K562 (cell line): ENCODE data around the gene SRSF5. TPM values are rescaled to one million over a fixed set of nuclear protein-coding genes. Genes with fewer than 3 reads are reported as not detected.

Experiments
- ATAC-seq: fragments of 200-7000 bp; cut with Tn5 transposase; 3 replicates; pipeline ENCODE4 v1.9.1; 2020; ENCODE audit warnings: moderate library complexity
- BruUV-seq: library from RNA; stranded (reverse); fragments of 400-500 nt; replicated peaks from 2 replicates; lab custom pipeline; 2021; lab: Mats Ljungman, UMichigan
- CTCF ChIA-PET: fragments of 300-600 bp; formaldehyde crosslinking; extraction: SDS; loops from one replicate; lab custom pipeline; 2021; ENCODE audit warnings: low intra/inter-chr PET ratio; lab: Yijun Ruan, JAX
- POLR2A ChIA-PET: fragments of 300-600, 350-650 bp; sonication (Branson Sonifier 250); formaldehyde crosslinking; extraction: SDS; loops from one replicate; lab custom pipeline; 2021; ENCODE audit warnings: antibody characterized with exemption, inconsistent platforms; lab: Yijun Ruan, JAX
- DNase-seq, 4 experiments: peaks; one replicate each; pipeline versions ENCODE4 v3.0.0 to v3.0.0-alpha.2; 2011 to 2018; ENCODE audit warnings: low spot score in 3 of 4, mixed read lengths in 3 of 4; ENCODE audit errors: extremely low read depth in 1 of 4
- FAIRE-seq: peaks from 2 replicates; lab custom pipeline; 2011; peaks lifted over from hg19 to GRCh38; lab: Jason Lieb, UNC
- H2AFZ ChIP-seq: 2 replicates; pipeline ENCODE4 v1.6.0; 2011; ENCODE audit warnings: low read depth, low read length, control low read depth, inconsistent platforms
- H3K27ac ChIP-seq: fragments of 200-600 bp; 3 replicates; pipeline ENCODE4 v1.8.0; 2011; ENCODE audit warnings: low read depth, mild to moderate bottlenecking, control low read depth, inconsistent platforms, low read length, moderate library complexity, mixed read lengths; ENCODE audit errors: extremely low read depth
- H3K27me3 ChIP-seq, 2 experiments: fragments of 300-600 bp in 1 of 2; 2 replicates in 1 of 2; 3 replicates in 1 of 2; pipeline versions ENCODE4 v1.6.0 to v1.8.0; 2011; ENCODE audit warnings: inconsistent platforms in 2 of 2, low read length in 2 of 2, mild to moderate bottlenecking in 1 of 2, mixed read lengths in 1 of 2, moderate library complexity in 1 of 2; ENCODE audit not compliant: control insufficient read depth in 2 of 2, insufficient read depth in 2 of 2
- H3K36me3 ChIP-seq: fragments of 300-600 bp; 3 replicates; pipeline ENCODE4 v1.8.0; 2011; ENCODE audit warnings: mild to moderate bottlenecking, low read length, inconsistent platforms; ENCODE audit not compliant: control insufficient read depth, insufficient read depth
- H3K4me1 ChIP-seq, 2 experiments: fragments of 200-600 bp in 1 of 2; replicated peaks in 1 of 2; 2 replicates in 1 of 2; 3 replicates in 1 of 2; pipeline versions ENCODE4 v1.5.1 to v1.8.0; 2011; ENCODE audit warnings: inconsistent platforms in 2 of 2, low read length in 2 of 2, mild to moderate bottlenecking in 1 of 2, mixed read lengths in 1 of 2, moderate library complexity in 1 of 2; ENCODE audit not compliant: control insufficient read depth in 2 of 2, insufficient read depth in 2 of 2
- H3K4me2 ChIP-seq: 2 replicates; pipeline ENCODE4 v1.6.1; 2011; ENCODE audit warnings: low read length, control low read depth, inconsistent platforms, mixed read lengths; ENCODE audit not compliant: insufficient read depth
- H3K4me3 ChIP-seq: fragments of 200-600 bp; sonication (generic), shearing (Covaris generic); 2 replicates; pipeline ENCODE4 v1.5.1; 2016; ENCODE audit warnings: control low read depth, inconsistent platforms
- H3K79me2 ChIP-seq: fragments of 200-600 bp; 3 replicates; pipeline ENCODE4 v1.8.0; 2011; ENCODE audit warnings: low read length, inconsistent platforms; ENCODE audit not compliant: control insufficient read depth, insufficient read depth
- H3K9ac ChIP-seq, 2 experiments: 2 replicates each; pipeline versions ENCODE4 v1.6.0 to v1.6.1; 2011; ENCODE audit warnings: low read depth in 2 of 2, low read length in 2 of 2, control low read depth in 1 of 2, inconsistent platforms in 1 of 2, mild to moderate bottlenecking in 1 of 2, mixed read lengths in 1 of 2; ENCODE audit not compliant: insufficient read depth in 1 of 2
- H3K9me1 ChIP-seq: one replicate; pipeline ENCODE4 v1.6.0; 2011; ENCODE audit warnings: inconsistent platforms, mild to moderate bottlenecking, low read length, moderate library complexity; ENCODE audit not compliant: control insufficient read depth, insufficient read depth
- H3K9me3 ChIP-seq: replicated peaks from 2 replicates; pipeline ENCODE4 v1.5.1; 2011; ENCODE audit warnings: low read depth, low read length, inconsistent platforms; ENCODE audit not compliant: control insufficient read depth, insufficient read depth
- H4K20me1 ChIP-seq: replicated peaks from 2 replicates; pipeline ENCODE4 v1.6.1; 2011; ENCODE audit warnings: low read length, inconsistent platforms, mixed read lengths; ENCODE audit not compliant: control insufficient read depth, insufficient read depth
- ARID1B ChIP-seq: fragments of 450-650 bp; IDR thresholded peaks from 2 replicates; pipeline ENCODE4 v1.6.1; 2016; ENCODE audit warnings: antibody characterized with exemption, mild to moderate bottlenecking, inconsistent platforms
- EZH2 ChIP-seq: IDR thresholded peaks from 2 replicates; pipeline ENCODE4 v1.6.1; 2012; ENCODE audit warnings: low read depth, mild to moderate bottlenecking, inconsistent platforms, low read length, borderline replicate concordance
- FOXA1 ChIP-seq: fragments of 450-650 bp; IDR thresholded peaks from 2 replicates; pipeline ENCODE4 v1.6.1; 2016; ENCODE audit warnings: mild to moderate bottlenecking, borderline replicate concordance
- KDM4B ChIP-seq, 2 experiments: fragments of 450-650 bp in 1 of 2; sonication (generic) in 1 of 2; IDR thresholded peaks; 2 replicates each; pipeline ENCODE4 v1.6.1; 2016 to 2017; ENCODE audit warnings: borderline replicate concordance in 2 of 2, antibody characterized with exemption in 1 of 2, low read depth in 1 of 2, mild to moderate bottlenecking in 1 of 2
- L3MBTL2 ChIP-seq: fragments of 450-650 bp; IDR thresholded peaks from 2 replicates; pipeline ENCODE4 v1.6.1; 2016; ENCODE audit warnings: mild to moderate bottlenecking, moderate library complexity
- MED1 ChIP-seq: sonication (generic); formaldehyde crosslinking; IDR thresholded peaks from 2 replicates; pipeline ENCODE4 v1.8.1; 2023; ENCODE audit warnings: missing genetic modification reagents, borderline replicate concordance
- MTA2 ChIP-seq: fragments of 450-650 bp; IDR thresholded peaks from 2 replicates; pipeline ENCODE4 v1.6.1; 2016; ENCODE audit warnings: low read depth
- NCOA2 ChIP-seq, 2 experiments: fragments of 450-650 bp; IDR thresholded peaks; 2 replicates each; pipeline ENCODE4 v1.6.1; 2018; ENCODE audit warnings: mild to moderate bottlenecking in 2 of 2, moderate library complexity in 1 of 2; ENCODE audit not compliant: partially characterized antibody in 2 of 2
- NR3C1 ChIP-seq: sonication (generic); formaldehyde crosslinking; IDR thresholded peaks from 2 replicates; pipeline ENCODE4 v1.8.1; 2022; ENCODE audit warnings: missing genetic modification reagents
- RFX7 ChIP-seq: fragments of 250-450 bp; sonication (Bioruptor Pico); IDR thresholded peaks from 2 replicates; pipeline ENCODE4 v1.5.1; 2021; ENCODE audit warnings: mild to moderate bottlenecking
- SMARCA5 ChIP-seq: fragments of 450-650 bp; IDR thresholded peaks from 2 replicates; pipeline ENCODE4 v1.6.1; 2016
- THRAP3 ChIP-seq: fragments of 450-650 bp; IDR thresholded peaks from 2 replicates; pipeline ENCODE4 v1.6.1; 2016; ENCODE audit warnings: mild to moderate bottlenecking, inconsistent platforms, borderline replicate concordance
- XRCC4 ChIP-seq: IDR thresholded peaks from one replicate; pipeline ENCODE4 v1.6.1; 2011; ENCODE audit not compliant: insufficient read depth, insufficient read length; ENCODE audit errors: extremely low read depth
- ZNF263 ChIP-seq: sonication (generic); formaldehyde crosslinking; IDR thresholded peaks from 2 replicates; pipeline ENCODE4 v1.8.0; 2022; ENCODE audit warnings: mild to moderate bottlenecking, missing genetic modification reagents, borderline replicate concordance
- ZNF589 ChIP-seq: fragments of 200-800 bp; sonication (Bioruptor generic); IDR thresholded peaks from 2 replicates; pipeline ENCODE4 v1.6.1; 2016; ENCODE audit warnings: low read depth, missing genetic modification characterization, missing compliant biosample characterization
- WGBS: fragments of 100-300 bp; shearing (Covaris generic); methylation state at CpG from one replicate; pipeline ENCODE4 v1.1.6; 2016; ENCODE audit warnings: low coverage, mixed read lengths; ENCODE audit not compliant: insufficient coverage; ENCODE audit errors: missing lambda C conversion rate; 5-methylcytosine and 5-hydroxymethylcytosine counted together
- in situ Hi-C: fragments of 300-500 bp; cut with MboI; formaldehyde crosslinking; loops from 4 replicates; pipeline ENCODE4 v1.15.0; 2018; ENCODE audit warnings: inconsistent platforms, mixed read lengths
- intact Hi-C: fragments of 100-400 bp; cut with micrococcal nuclease; formaldehyde crosslinking; loops from 2 replicates; pipeline ENCODE4 v1.14.2; 2022
- polyA plus RNA-seq, 8 experiments: library from polyadenylated mRNA; depleted of rRNA in 4 of 8; stranded (reverse) in 5 of 8; unstranded in 3 of 8; fragments of >200 nt; fragmentation: Nextera tagmentation in 2 of 8; fragmentation: Illumina TruSeq in 1 of 8; extraction: Ambion mirVana in 2 of 8; extraction: Trizol in 1 of 8; gene quantifications; 2 replicates each; pipeline versions ENCODE4 v1.2.1 to v1.2.3, GENCODE V29; 2011 to 2014; ENCODE audit warnings: inconsistent platforms in 1 of 8, missing spikeins in 1 of 8
- total RNA-seq, 7 experiments: library from RNA; depleted of rRNA in 6 of 7; stranded (reverse); fragments of >200 nt in 6 of 7; fragmentation: Illumina TruSeq in 2 of 7; extraction: Trizol in 2 of 7; gene quantifications; 2 replicates each; pipeline versions ENCODE4 v1.2.1 to v1.2.3, GENCODE V29; 2011 to 2021; ENCODE audit warnings: low replicate concordance in 1 of 7
- TF ChIP-seq, protein P1 (sequence below): fragments of 250-450 bp; sonication (Bioruptor Pico); IDR thresholded peaks from 2 replicates; pipeline ENCODE4 v1.5.0; 2021
- TF ChIP-seq, protein P2 (sequence below): sonication (generic); formaldehyde crosslinking; IDR thresholded peaks from 2 replicates; pipeline ENCODE4 v1.5.0; 2020; ENCODE audit warnings: missing genetic modification reagents

The SRSF5 gene
- total and polyA plus RNA-seq, 9 of the 15 experiments (the other 6 are each of a cell fraction or from before 2014, with no cell fraction given), result 108 to 460 (median 212) TPM

DNA sequence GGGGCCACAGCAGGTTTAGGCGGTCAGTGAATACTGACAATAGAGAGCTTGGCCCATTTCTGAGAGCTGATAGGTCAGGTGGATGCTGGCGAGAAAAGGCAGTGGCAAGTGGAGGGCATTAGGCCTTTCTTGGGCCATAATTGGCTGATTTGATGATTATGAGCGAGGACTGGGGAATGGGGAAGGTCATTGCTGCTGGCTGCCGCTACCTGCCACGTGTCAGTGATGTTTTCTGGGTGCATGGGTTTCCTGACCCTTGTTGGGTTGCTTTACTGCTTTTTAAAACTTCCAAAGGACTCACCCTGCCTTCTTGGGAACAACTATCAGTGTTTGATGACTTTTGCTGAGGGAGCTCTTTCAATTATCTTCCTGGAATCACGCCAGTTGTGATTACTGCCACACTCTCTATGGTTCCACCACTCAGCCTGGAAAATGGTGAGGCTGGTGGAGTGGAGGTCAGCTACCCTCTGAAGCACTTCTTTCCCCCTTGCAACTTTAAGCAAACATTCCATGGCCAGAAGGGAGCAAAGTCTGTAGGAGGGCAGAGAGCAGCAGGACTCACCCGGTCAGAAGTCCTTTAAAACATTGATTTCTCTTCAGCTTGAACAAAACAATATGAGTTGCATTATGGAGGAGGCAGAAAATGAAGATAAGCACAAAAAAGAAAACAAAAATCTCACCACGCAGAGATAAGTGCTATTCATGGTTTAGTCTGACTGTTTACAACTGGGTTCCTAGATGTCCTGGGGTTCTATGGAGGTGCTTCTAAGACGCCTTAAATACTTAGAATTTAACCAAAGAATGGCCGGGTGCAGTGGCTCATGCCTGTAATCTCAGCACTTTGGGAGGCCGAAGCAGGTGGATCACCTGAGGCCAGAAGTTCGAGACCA is 42.2 kb downstream of the SRSF5 start:
- Histone ChIP-seq H2AFZ (no peak overlapping the region), H3K27ac (no peak overlapping the region), H4K20me1 (no peaks in the 10 kb centered on the region), H3K27me3 (peaks cover 3 to 13% of the 10 kb centered on the region in 2 experiments; a peak in 2 of 5 replicates), H3K9ac (no peak overlapping the region), H3K4me1 (no peaks in the 10 kb centered on the region), H3K4me2 (no peak overlapping the region), H3K36me3 (no peaks in the 10 kb centered on the region), H3K79me2 (no peaks in the 10 kb centered on the region), H3K9me3 (no peaks in the 10 kb centered on the region), H3K9me1 (no peaks in the 10 kb centered on the region), H3K4me3 (no peak overlapping the region)
- BruUV-seq, result no TSS peak
- intact Hi-C loops, result no loop called here
- in situ Hi-C loops, result no loop called here
- CTCF ChIA-PET, result no interaction called here
- ATAC-seq (no peak), DNase-seq (no peak), FAIRE-seq (no peak)
- WGBS, result 0% methylated on average over 10 of the region's 12 CpGs
- TF ChIP-seq, protein P1, sequence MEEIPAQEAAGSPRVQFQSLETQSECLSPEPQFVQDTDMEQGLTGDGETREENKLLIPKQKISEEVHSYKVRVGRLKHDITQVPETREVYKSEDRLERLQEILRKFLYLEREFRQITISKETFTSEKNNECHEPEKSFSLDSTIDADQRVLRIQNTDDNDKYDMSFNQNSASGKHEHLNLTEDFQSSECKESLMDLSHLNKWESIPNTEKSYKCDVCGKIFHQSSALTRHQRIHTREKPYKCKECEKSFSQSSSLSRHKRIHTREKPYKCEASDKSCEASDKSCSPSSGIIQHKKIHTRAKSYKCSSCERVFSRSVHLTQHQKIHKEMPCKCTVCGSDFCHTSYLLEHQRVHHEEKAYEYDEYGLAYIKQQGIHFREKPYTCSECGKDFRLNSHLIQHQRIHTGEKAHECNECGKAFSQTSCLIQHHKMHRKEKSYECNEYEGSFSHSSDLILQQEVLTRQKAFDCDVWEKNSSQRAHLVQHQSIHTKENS, result no peak
- TF ChIP-seq MTA2 (no peak), MED1 (CRISPR knock-in tag) (no peak), KDM4B (IDR thresholded peaks at IDR 0.05; ENCODE audit: borderline replicate concordance in 2 of 2, low read depth in 1 of 2) (no peak), NCOA2 (IDR thresholded peaks at IDR 0.05; ENCODE audit: partially characterized antibody in 2 of 2) (no peak), L3MBTL2 (no peak), SMARCA5 (no peak), RFX7 (CRISPR knock-in tag) (no peak), FOXA1 (no peak), ZNF589 (no peak), ZNF263 (CRISPR knock-in tag) (no peak), ARID1B (no peak), EZH2 (no peak), XRCC4 (no peak), NR3C1 (no peak), THRAP3 (no peak)
- TF ChIP-seq, protein P2, sequence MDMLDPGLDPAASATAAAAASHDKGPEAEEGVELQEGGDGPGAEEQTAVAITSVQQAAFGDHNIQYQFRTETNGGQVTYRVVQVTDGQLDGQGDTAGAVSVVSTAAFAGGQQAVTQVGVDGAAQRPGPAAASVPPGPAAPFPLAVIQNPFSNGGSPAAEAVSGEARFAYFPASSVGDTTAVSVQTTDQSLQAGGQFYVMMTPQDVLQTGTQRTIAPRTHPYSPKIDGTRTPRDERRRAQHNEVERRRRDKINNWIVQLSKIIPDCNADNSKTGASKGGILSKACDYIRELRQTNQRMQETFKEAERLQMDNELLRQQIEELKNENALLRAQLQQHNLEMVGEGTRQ, result no peak
- POLR2A ChIA-PET, result interaction anchor here (0.6 to 0.9 kb wide), 4 partner anchors 91 to 269 kb away, joined by 3 to 6 read pairs (median 3); no protein-coding TSS in a partner anchor
